GM06990 (cell line): ENCODE results near the gene KCNG2.

Experiments used
- DNase-seq: peaks from one replicate; pipeline ENCODE4 v3.0.0-alpha.2; 2011; ENCODE audit not compliant: insufficient read length; ENCODE audit errors: extremely low read depth
- H3K27me3 ChIP-seq: replicated peaks from 2 replicates; pipeline ENCODE4 v1.6.0; 2011; ENCODE audit warnings: low read length; ENCODE audit not compliant: control insufficient read depth, insufficient read depth
- H3K36me3 ChIP-seq: 2 replicates; pipeline ENCODE4 v1.5.1; 2011; ENCODE audit warnings: low read length; ENCODE audit not compliant: control insufficient read depth, insufficient read depth
- H3K4me3 ChIP-seq: replicated peaks from 2 replicates; pipeline ENCODE4 v1.5.1; 2011; ENCODE audit warnings: low read depth, mild to moderate bottlenecking, control low read depth, low read length
- CTCF ChIP-seq: IDR thresholded peaks from 2 replicates; pipeline ENCODE4 v1.5.1; 2011; ENCODE audit warnings: low read length, control low read depth, mild to moderate bottlenecking, inconsistent platforms; ENCODE audit not compliant: insufficient read depth, poor library complexity, severe bottlenecking

KCNG2 gene

GRCh38 chr18:79878741-79879378 is 81.1 kb downstream of the KCNG2 start:
- TF ChIP-seq CTCF, result no peak
- no peaks in the 10 kb centered on the region for H3K36me3 ChIP-seq
- H3K4me3 ChIP-seq, result no peak overlapping the region
- H3K27me3 ChIP-seq, result no peaks in the 10 kb centered on the region
- DNase-seq, result no peak

- Histone ChIP-seq H3K4me3 (no peak overlapping the region), H3K27me3 (no peaks in the 10 kb centered on the region), H3K36me3 (no peaks in the 10 kb centered on the region)
- TF ChIP-seq CTCF, result no peak
- no peak for DNase-seq
Observed at GRCh38 chr18:79879566-79879965, 81.8 kb downstream of the KCNG2 start.

- H3K4me3 ChIP-seq, result no peak overlapping the region
- TF ChIP-seq CTCF, result no peak
- H3K27me3 ChIP-seq, result no peaks in the 10 kb centered on the region
- DNase-seq, result no peak
- H3K36me3 ChIP-seq, result no peaks in the 10 kb centered on the region
Observed at GRCh38 chr18:79881695-79882094, 84.0 kb downstream of the KCNG2 start.

GRCh38 chr18:79882522-79883241 is 84.9 kb downstream of the KCNG2 start:
- Histone ChIP-seq H3K27me3 (no peaks in the 10 kb centered on the region), H3K36me3 (no peaks in the 10 kb centered on the region), H3K4me3 (no peak overlapping the region)
- TF ChIP-seq CTCF, result no peak
- DNase-seq, result no peak

- H3K4me3 ChIP-seq, result no peak overlapping the region
- no peak for TF ChIP-seq CTCF
- DNase-seq, result no peak
- no peaks in the 10 kb centered on the region for H3K36me3 ChIP-seq
- H3K27me3 ChIP-seq, result no peaks in the 10 kb centered on the region
Observed at GRCh38 chr18:79883461-79884293, 85.9 kb downstream of the KCNG2 start.
